Neural progenitor cell (in vitro differentiated cells): ENCODE results near the gene METTL16. TPM values are rescaled to one million over a fixed set of nuclear protein-coding genes. Genes with fewer than 3 reads are reported as not detected.
A peak's percentile ranks its signal among the peaks of the same experiment; 100 is the strongest.

Experiments used
- DNase-seq: peaks from one replicate; pipeline ENCODE4 v3.0.0-alpha.2; 2016; ENCODE audit warnings: low spot score
- H2AFZ ChIP-seq: fragments of 200-600 bp; sonication (generic); replicated peaks from 2 replicates; pipeline ENCODE4 v1.6.1; 2016; ENCODE audit warnings: antibody characterized with exemption
- H3F3A ChIP-seq: fragments of 200-600 bp; sonication (generic); 2 replicates; pipeline ENCODE4 v1.6.1; 2016; ENCODE audit warnings: antibody characterized with exemption, low read depth
- H3K27ac ChIP-seq: fragments of 200-600 bp; sonication (generic); 2 replicates; pipeline ENCODE4 v1.5.1; 2016; ENCODE audit warnings: mild to moderate bottlenecking
- H3K27me3 ChIP-seq: fragments of 200-600 bp; sonication (generic); 2 replicates; pipeline ENCODE4 v1.6.1; 2016; ENCODE audit warnings: mild to moderate bottlenecking, moderate library complexity
- H3K36me3 ChIP-seq: fragments of 200-600 bp; sonication (generic); 2 replicates; pipeline ENCODE4 v1.5.1; 2016
- H3K4me1 ChIP-seq: fragments of 200-600 bp; sonication (generic); 2 replicates; pipeline ENCODE4 v1.6.1; 2016; ENCODE audit warnings: mixed run types
- H3K4me2 ChIP-seq: fragments of 200-600 bp; sonication (generic); 2 replicates; pipeline ENCODE4 v1.6.1; 2016
- H3K4me3 ChIP-seq: fragments of 200-600 bp; sonication (generic); 2 replicates; pipeline ENCODE4 v1.5.1; 2016
- H3K79me2 ChIP-seq: fragments of 200-600 bp; sonication (generic); 2 replicates; pipeline ENCODE4 v1.6.1; 2016; ENCODE audit warnings: low read depth
- H3K9ac ChIP-seq: fragments of 200-600 bp; sonication (generic); 2 replicates; pipeline ENCODE4 v1.6.1; 2016
- H3K9me3 ChIP-seq: fragments of 200-600 bp; sonication (generic); 2 replicates; pipeline ENCODE4 v1.5.1; 2016; ENCODE audit warnings: low read depth
- H4K20me1 ChIP-seq: fragments of 200-600 bp; sonication (generic); 2 replicates; pipeline ENCODE4 v1.6.1; 2016; ENCODE audit warnings: low read depth
- H3K27ac Mint-ChIP-seq: 3 replicates; pipeline ENCODE4 v1.8.0; 2021; ENCODE audit warnings: mixed read lengths
- H3K27me3 Mint-ChIP-seq: 2 replicates; pipeline ENCODE4 v1.8.0; 2022; ENCODE audit warnings: low read depth, mild to moderate bottlenecking, inconsistent platforms, moderate library complexity, mixed read lengths; ENCODE audit not compliant: insufficient read depth
- H3K36me3 Mint-ChIP-seq: 3 replicates; pipeline ENCODE4 v1.8.0; 2021; ENCODE audit warnings: mixed read lengths
- H3K4me1 Mint-ChIP-seq: 3 replicates; pipeline ENCODE4 v1.8.0; 2021; ENCODE audit warnings: mixed read lengths
- H3K4me3 Mint-ChIP-seq: 3 replicates; pipeline ENCODE4 v1.8.0; 2021; ENCODE audit warnings: mild to moderate bottlenecking, moderate library complexity, mixed read lengths
- H3K9me3 Mint-ChIP-seq: 3 replicates; pipeline ENCODE4 v1.8.0; 2020; ENCODE audit warnings: mixed read lengths
- EZH2 ChIP-seq: fragments of 200-600 bp; sonication (generic); IDR thresholded peaks from 2 replicates; pipeline ENCODE4 v1.6.1; 2017; ENCODE audit warnings: antibody characterized with exemption, mild to moderate bottlenecking, moderate library complexity
- EZH2phosphoT487 ChIP-seq: fragments of 200-600 bp; sonication (generic); IDR thresholded peaks from 2 replicates; pipeline ENCODE4 v1.6.1; 2017; ENCODE audit warnings: antibody characterized with exemption
- total RNA-seq: library from RNA; depleted of rRNA; stranded (reverse); fragments of >200 nt; gene quantifications from 2 replicates; pipeline ENCODE4 v1.2.3, GENCODE V29; 2015; ENCODE audit warnings: low replicate concordance
- TF ChIP-seq, protein P1 (sequence below): fragments of 200-600 bp; sonication (generic); IDR thresholded peaks from 2 replicates; pipeline ENCODE4 v1.5.1; 2017; ENCODE audit warnings: antibody characterized with exemption, mild to moderate bottlenecking

METTL16 gene
- total RNA-seq, 1 donor from 2014 or later, result 40.0 TPM

DNA sequence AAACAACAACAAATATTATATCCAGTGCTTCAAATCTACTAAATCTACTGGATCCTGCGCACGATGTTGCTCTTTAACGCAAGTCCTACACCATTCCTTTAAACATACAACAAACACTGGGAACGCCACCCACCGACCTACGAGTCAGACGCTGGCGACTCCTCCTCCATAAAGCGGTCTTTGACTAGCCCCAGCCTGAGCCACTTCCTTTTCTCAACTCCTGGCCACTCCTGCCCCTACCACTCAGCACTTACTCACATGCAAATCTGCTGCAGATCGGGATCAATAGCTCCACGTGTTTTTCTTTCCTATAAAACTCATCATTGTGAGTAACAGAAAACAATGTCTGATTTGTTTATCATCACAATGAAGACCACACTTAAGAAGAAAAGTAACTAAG, 78.0 kb downstream of the METTL16 start:
- H3K4me1 ChIP-seq, result peaks cover 28% of the 10 kb centered on the region
- no peaks in the 10 kb centered on the region for H3K27me3 ChIP-seq
- H2AFZ ChIP-seq, result no peak overlapping the region
- peaks cover 52% of the 10 kb centered on the region for H3K4me1 Mint-ChIP-seq
- H3K27ac Mint-ChIP-seq, result peak overlapping the region; percentile 92
- no peak overlapping the region for H3K9ac ChIP-seq
- peaks cover 18% of the 10 kb centered on the region for H4K20me1 ChIP-seq
- peaks cover 9% of the 10 kb centered on the region for H3K27me3 Mint-ChIP-seq
- H3K4me2 ChIP-seq, result no peak overlapping the region
- H3K9me3 ChIP-seq, result no peaks in the 10 kb centered on the region
- H3K4me3 ChIP-seq, result no peak overlapping the region
- H3K36me3 Mint-ChIP-seq, result peaks cover 26% of the 10 kb centered on the region
- no peak for DNase-seq
- H3K27ac ChIP-seq, result no peak overlapping the region
- H3K9me3 Mint-ChIP-seq, result no peaks in the 10 kb centered on the region
- TF ChIP-seq EZH2, result no peak
- TF ChIP-seq, protein P1, sequence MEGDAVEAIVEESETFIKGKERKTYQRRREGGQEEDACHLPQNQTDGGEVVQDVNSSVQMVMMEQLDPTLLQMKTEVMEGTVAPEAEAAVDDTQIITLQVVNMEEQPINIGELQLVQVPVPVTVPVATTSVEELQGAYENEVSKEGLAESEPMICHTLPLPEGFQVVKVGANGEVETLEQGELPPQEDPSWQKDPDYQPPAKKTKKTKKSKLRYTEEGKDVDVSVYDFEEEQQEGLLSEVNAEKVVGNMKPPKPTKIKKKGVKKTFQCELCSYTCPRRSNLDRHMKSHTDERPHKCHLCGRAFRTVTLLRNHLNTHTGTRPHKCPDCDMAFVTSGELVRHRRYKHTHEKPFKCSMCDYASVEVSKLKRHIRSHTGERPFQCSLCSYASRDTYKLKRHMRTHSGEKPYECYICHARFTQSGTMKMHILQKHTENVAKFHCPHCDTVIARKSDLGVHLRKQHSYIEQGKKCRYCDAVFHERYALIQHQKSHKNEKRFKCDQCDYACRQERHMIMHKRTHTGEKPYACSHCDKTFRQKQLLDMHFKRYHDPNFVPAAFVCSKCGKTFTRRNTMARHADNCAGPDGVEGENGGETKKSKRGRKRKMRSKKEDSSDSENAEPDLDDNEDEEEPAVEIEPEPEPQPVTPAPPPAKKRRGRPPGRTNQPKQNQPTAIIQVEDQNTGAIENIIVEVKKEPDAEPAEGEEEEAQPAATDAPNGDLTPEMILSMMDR, result no peak
- TF ChIP-seq EZH2phosphoT487, result no peak
- peaks cover 8% of the 10 kb centered on the region for H3K79me2 ChIP-seq
- H3K36me3 ChIP-seq, result no peaks in the 10 kb centered on the region
- H3K4me3 Mint-ChIP-seq, result no peak overlapping the region
- H3F3A ChIP-seq, result peaks cover 27% of the 10 kb centered on the region

DNA sequence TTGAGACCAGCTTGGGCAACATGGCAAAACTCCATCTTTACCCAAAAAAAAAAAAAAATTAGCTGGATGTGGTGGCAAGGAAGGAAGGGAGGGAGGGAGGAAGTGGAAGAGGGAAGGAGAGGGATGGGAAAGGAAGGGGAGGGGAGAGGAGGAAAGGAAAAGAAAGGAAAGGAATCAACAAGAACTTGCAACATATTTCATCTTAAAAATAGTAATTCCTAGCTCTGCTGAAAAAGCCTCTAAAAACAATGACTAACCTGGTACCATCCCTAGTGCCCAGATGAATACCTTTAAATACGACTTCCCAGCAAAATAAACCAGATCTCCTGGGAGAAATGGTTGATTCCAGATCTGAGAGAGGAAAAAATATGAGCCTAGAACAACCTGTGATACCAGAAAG, 83.8 kb downstream of the METTL16 start:
- H3K27me3 ChIP-seq, result no peaks in the 10 kb centered on the region
- no peak overlapping the region for H3K4me3 Mint-ChIP-seq
- H3K27ac ChIP-seq, result no peak overlapping the region
- H3K9me3 ChIP-seq, result no peaks in the 10 kb centered on the region
- peaks cover 24% of the 10 kb centered on the region for H3K4me1 Mint-ChIP-seq
- H3K4me2 ChIP-seq, result no peak overlapping the region
- peaks cover 3% of the 10 kb centered on the region for H3K27me3 Mint-ChIP-seq
- H3K4me1 ChIP-seq, result no peaks in the 10 kb centered on the region
- DNase-seq, result no peak
- no peak overlapping the region for H2AFZ ChIP-seq
- no peaks in the 10 kb centered on the region for H3F3A ChIP-seq
- no peak overlapping the region for H3K4me3 ChIP-seq
- no peak for TF ChIP-seq EZH2
- no peak for TF ChIP-seq EZH2phosphoT487
- TF ChIP-seq, protein P1, result no peak
- no peaks in the 10 kb centered on the region for H3K9me3 Mint-ChIP-seq
- H3K36me3 ChIP-seq, result no peaks in the 10 kb centered on the region
- peaks cover 9% of the 10 kb centered on the region for H3K79me2 ChIP-seq
- no peak overlapping the region for H3K27ac Mint-ChIP-seq
- H3K9ac ChIP-seq, result no peak overlapping the region
- no peaks in the 10 kb centered on the region for H4K20me1 ChIP-seq
- peaks cover 16% of the 10 kb centered on the region for H3K36me3 Mint-ChIP-seq

DNA sequence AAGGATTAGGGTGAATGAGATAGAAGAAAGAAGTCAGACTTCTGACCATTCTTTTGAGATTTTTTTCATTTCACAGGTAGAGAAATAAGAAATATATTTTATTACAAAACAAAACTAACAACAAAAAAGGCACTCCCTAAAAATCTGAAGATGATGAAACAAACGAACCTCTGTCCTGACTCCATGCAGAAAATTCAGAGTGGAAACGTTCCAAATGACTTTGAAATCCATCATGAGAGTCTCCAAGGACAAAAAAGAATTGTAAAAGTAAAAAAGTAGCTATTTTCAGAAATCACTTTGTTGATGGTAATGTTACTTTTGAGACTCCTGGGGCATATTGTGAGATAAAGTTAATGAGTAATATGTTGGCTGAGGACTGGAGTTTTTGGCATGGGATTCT, 84.5 kb downstream of the METTL16 start:
- no peak for DNase-seq
- Histone ChIP-seq H3K9me3 (no peaks in the 10 kb centered on the region), H3F3A (no peaks in the 10 kb centered on the region), H3K4me2 (no peak overlapping the region), H3K27ac (no peak overlapping the region), H3K79me2 (peaks cover 9% of the 10 kb centered on the region), H2AFZ (no peak overlapping the region), H4K20me1 (no peaks in the 10 kb centered on the region), H3K4me1 (no peaks in the 10 kb centered on the region), H3K27me3 (no peaks in the 10 kb centered on the region), H3K36me3 (no peaks in the 10 kb centered on the region), H3K4me3 (no peak overlapping the region), H3K9ac (no peak overlapping the region)
- H3K27ac Mint-ChIP-seq, result peak overlapping the region; percentile 66
- H3K9me3 Mint-ChIP-seq, result no peaks in the 10 kb centered on the region
- peaks cover 11% of the 10 kb centered on the region for H3K36me3 Mint-ChIP-seq
- TF ChIP-seq EZH2 (no peak), EZH2phosphoT487 (no peak)
- TF ChIP-seq, protein P1, result no peak
- H3K4me3 Mint-ChIP-seq, result no peak overlapping the region
- peaks cover 3% of the 10 kb centered on the region for H3K27me3 Mint-ChIP-seq
- H3K4me1 Mint-ChIP-seq, result peaks cover 21% of the 10 kb centered on the region
